ENCODE data around the gene MSRB1.

MSRB1 gene

DNA sequence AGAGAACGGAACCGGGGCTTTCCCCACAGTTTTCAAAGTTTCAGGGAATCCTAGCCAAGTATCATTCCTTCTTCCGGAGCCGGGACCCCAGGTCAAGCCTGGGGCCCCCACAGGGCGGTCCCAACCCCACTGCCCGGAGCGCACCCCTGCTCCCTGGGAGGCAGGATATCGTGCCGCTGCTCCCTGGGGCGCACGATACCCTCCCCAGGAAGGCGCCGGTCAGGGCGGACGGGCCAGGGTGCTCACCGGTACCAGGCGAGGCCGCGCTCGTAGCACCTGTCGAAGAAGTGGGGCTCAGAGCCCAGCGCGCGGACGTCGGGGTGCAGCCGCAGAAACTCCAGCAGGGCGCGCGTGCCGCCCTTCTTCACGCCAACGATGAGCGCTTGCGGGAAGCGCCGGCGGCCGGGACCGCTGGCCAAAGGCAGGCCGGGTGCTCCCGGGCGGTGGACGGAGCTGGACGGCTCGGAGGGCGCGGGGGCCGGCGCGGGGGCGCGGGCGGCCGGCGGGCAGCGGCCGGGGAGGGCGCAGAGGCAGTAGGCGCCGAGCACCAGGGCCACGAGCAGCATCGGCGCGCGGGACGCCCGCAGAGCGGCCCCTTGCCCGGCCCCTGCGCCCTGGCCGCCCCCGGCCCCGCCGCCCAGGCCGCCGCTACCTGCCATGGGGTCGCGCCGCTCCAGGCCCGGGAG lies 25.2 kb downstream of the MSRB1 start:
- ATAC-seq (replicated peaks) (no peak), DNase-seq (no peak)
- Mint-ChIP-seq H3K27ac (no peak overlapping the region), H3K4me3 (no peak overlapping the region), H3K9me3 (no peaks in the 10 kb centered on the region), H3K36me3 (ENCODE audit: insufficient read depth) (no peaks in the 10 kb centered on the region), H3K27me3 (peaks cover 57 to 78% of the 10 kb centered on the region in 2 donors), H3K4me1 (ENCODE audit: low read depth in 2 of 2) (no peaks in the 10 kb centered on the region)

DNA sequence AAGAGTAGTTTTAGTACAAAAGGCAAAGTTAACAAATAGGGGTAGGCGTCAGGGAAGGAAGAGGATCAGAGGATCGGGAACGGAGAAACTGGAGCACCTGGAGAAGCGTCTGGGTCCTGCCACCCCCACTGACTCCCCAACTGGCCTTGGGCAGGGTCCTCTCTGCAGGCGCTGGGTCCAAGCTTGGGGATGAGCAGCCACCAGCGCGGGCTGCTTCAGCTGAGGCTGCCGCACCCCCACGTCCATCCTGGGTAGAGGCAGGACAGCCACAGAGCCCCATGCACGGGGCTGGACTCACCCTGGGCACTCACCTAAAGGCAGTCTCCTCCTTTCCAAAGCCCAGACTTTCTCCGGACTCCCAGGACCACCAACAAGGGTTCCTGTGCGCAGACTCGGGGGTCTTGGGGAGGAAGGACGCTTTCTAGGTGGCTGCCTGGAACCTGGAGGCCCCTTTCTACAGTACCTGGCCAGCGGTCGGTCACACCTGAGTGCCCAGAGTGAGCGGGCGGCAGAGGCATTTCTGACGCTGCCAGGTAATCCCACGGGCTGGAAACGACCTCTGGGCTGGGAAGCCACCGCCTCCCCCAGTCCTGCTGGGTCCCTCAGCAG lies 25.8 kb downstream of the MSRB1 start:
- Mint-ChIP-seq H3K9me3 (no peaks in the 10 kb centered on the region), H3K27me3 (peaks cover 50 to 75% of the 10 kb centered on the region in 2 donors), H3K4me3 (no peak overlapping the region), H3K27ac (no peak overlapping the region), H3K4me1 (ENCODE audit: low read depth in 2 of 2) (no peaks in the 10 kb centered on the region), H3K36me3 (ENCODE audit: insufficient read depth) (no peaks in the 10 kb centered on the region)
- ATAC-seq (replicated peaks) (no peak), DNase-seq (no peak)

DNA sequence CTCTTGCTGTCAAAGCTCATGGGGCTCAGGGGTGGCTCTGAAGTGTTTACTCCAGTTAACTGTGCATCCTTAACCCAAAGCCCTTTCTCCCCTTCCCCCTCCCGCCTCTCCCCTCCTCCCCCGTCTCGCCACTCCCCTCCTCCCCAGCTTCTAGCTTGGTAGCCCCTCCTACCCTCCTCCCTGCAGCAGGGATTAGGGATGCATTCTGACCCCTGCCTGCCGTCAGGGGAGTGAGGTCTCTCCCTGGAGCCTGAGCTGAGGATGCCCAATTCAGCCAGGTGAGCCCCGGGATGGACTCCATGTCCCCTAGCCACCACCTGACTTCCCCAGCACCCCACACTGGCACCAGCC lies 26.4 kb downstream of the MSRB1 start:
- no peak overlapping the region for H3K27ac Mint-ChIP-seq
- H3K4me3 Mint-ChIP-seq = no peak overlapping the region
- ATAC-seq (replicated peaks) = no peak
- no peaks in the 10 kb centered on the region for H3K4me1 Mint-ChIP-seq (ENCODE audit: low read depth in 2 of 2)
- no peaks in the 10 kb centered on the region for H3K36me3 Mint-ChIP-seq (ENCODE audit: insufficient read depth)
- peaks cover 47 to 70% of the 10 kb centered on the region in 2 donors for H3K27me3 Mint-ChIP-seq
- H3K9me3 Mint-ChIP-seq = no peaks in the 10 kb centered on the region
- DNase-seq = no peak

GRCh38 chr16:1915732-1916639 lies 27.0 kb downstream of the MSRB1 start:
- Mint-ChIP-seq H3K9me3 (no peaks in the 10 kb centered on the region), H3K27ac (no peak overlapping the region), H3K4me1 (ENCODE audit: low read depth in 2 of 2) (no peaks in the 10 kb centered on the region), H3K36me3 (ENCODE audit: insufficient read depth) (no peaks in the 10 kb centered on the region), H3K27me3 (peaks cover 41 to 64% of the 10 kb centered on the region in 2 donors), H3K4me3 (no peak overlapping the region)
- ATAC-seq (replicated peaks) = no peak
- DNase-seq = no peak

DNA sequence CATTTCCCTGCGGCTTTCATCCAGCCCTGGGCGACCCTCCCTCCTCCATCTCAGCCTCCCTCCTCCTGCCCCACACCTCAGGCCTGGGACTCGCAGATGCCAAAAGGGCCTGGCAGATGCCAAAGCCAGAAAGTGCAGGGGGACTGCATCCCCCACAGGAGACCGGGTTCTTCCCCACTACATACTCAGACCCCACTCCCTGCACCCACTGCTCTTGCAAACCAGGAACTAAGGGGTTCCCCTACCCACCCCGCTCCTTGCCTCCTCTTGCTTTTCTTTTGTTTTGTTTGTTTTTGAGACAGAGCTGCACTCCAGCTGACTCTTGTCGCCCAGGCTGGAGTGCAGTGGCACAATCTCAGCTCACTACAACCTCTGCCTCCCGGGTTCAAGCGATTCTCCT lies 28.0 kb downstream of the MSRB1 start:
- ATAC-seq (replicated peaks) (no peak), DNase-seq (no peak)
- Mint-ChIP-seq H3K4me3 (no peak overlapping the region), H3K27me3 (peaks cover 31 to 54% of the 10 kb centered on the region in 2 donors), H3K9me3 (no peaks in the 10 kb centered on the region), H3K27ac (no peak overlapping the region), H3K4me1 (ENCODE audit: low read depth in 2 of 2) (no peaks in the 10 kb centered on the region), H3K36me3 (ENCODE audit: insufficient read depth) (no peaks in the 10 kb centered on the region)

DNA sequence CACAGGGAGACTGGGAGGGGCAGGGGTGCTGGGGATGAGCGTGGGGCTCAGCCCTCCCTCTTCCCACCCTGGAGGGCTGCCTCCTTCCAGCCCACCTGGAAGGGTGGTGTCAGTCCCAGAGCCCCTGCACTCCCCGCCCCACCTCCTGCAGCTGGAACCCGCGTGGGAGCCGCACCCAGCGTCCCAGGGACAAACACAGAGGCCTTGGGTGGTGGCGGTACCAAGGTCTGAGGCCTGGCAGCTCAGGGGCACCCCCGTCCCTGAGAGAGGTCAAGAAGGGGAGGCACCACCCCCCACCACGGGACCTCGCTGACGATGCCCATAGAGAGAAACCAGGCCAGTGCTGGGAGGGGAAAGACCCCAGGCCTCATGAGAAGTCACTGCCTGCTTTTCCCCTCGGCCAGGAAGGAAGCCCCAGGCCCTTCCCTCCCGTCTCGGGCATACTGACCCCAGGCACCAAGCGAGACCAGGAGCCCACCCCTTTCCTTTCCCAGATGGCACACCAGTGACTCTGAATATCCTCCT lies 28.9 kb downstream of the MSRB1 start:
- Mint-ChIP-seq H3K36me3 (ENCODE audit: insufficient read depth) (no peaks in the 10 kb centered on the region), H3K4me3 (no peak overlapping the region), H3K9me3 (no peaks in the 10 kb centered on the region), H3K4me1 (ENCODE audit: low read depth in 2 of 2) (no peaks in the 10 kb centered on the region), H3K27me3 (peaks cover 26 to 53% of the 10 kb centered on the region in 2 donors), H3K27ac (no peak overlapping the region)
- DNase-seq (no peak), ATAC-seq (replicated peaks) (no peak)

GRCh38 chr16:1913327-1914083 lies 29.5 kb downstream of the MSRB1 start:
- no peaks in the 10 kb centered on the region for H3K4me1 Mint-ChIP-seq (ENCODE audit: low read depth in 2 of 2)
- H3K9me3 Mint-ChIP-seq = no peaks in the 10 kb centered on the region
- no peak overlapping the region for H3K4me3 Mint-ChIP-seq
- peaks cover 31 to 53% of the 10 kb centered on the region in 2 donors for H3K27me3 Mint-ChIP-seq
- H3K36me3 Mint-ChIP-seq (ENCODE audit: insufficient read depth) = no peaks in the 10 kb centered on the region
- H3K27ac Mint-ChIP-seq = no peak overlapping the region
- no peak for DNase-seq
- ATAC-seq (replicated peaks) = no peak

- no peaks in the 10 kb centered on the region for H3K36me3 Mint-ChIP-seq (ENCODE audit: insufficient read depth)
- ATAC-seq (replicated peaks) = no peak
- peaks cover 31 to 55% of the 10 kb centered on the region in 2 donors for H3K27me3 Mint-ChIP-seq
- no peak for DNase-seq
- no peaks in the 10 kb centered on the region for H3K9me3 Mint-ChIP-seq
- H3K4me1 Mint-ChIP-seq (ENCODE audit: low read depth in 2 of 2) = no peaks in the 10 kb centered on the region
- no peak overlapping the region for H3K27ac Mint-ChIP-seq
- no peak overlapping the region for H3K4me3 Mint-ChIP-seq
Measured at GRCh38 chr16:1912215-1912543, 30.8 kb downstream of the MSRB1 start.

DNA sequence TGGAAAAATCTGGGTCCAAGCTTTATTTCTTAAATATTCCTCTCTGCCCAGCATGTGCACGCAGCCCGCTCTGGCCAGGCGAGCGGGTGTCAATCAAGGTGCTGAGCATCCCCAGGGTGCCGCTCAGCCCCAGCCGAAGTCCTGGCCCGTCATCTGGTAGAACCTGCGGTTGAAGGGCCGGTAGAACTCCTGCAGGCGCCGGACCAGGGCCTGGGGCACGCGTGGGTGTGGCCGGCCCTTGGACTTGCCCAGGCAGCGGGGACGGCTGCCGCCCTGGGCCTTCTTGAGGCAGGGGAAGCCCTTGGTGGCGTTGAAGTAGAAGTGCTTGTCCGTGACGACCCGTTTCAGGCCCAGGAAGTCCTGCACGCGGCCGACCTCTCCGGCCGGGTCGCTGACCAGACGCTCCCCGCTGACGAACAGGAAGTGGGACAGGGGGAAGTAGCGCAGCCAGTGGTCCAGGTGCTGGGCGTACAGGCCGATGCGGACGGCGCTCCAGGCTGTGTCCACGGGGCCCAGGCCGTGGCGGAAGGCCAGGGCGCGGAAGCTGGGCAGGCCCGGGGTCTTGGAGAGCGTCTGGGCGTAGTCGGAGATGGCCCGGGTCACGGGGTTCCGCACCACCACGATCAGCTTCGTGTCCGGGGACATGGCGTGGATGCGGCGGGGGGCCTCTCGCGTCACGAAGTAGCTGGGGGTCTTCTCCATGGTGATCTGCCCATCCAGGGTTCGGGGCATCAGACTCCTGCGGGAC lies 31.4 kb downstream of the MSRB1 start:
- H3K9me3 Mint-ChIP-seq = no peaks in the 10 kb centered on the region
- peaks cover 26 to 55% of the 10 kb centered on the region in 2 donors for H3K27me3 Mint-ChIP-seq

GRCh38 chr16:1909561-1910231 lies 33.3 kb downstream of the MSRB1 start:
- no peaks in the 10 kb centered on the region for H3K36me3 Mint-ChIP-seq (ENCODE audit: insufficient read depth)
- no peaks in the 10 kb centered on the region for H3K4me1 Mint-ChIP-seq (ENCODE audit: low read depth in 2 of 2)
- no peak overlapping the region for H3K4me3 Mint-ChIP-seq
- H3K27ac Mint-ChIP-seq = no peak overlapping the region
- H3K9me3 Mint-ChIP-seq = no peaks in the 10 kb centered on the region
- H3K27me3 Mint-ChIP-seq = peaks cover 7 to 49% of the 10 kb centered on the region in 2 donors
- ATAC-seq (replicated peaks) = no peak
- DNase-seq = no peak

More for the DNA sequence above, 31.4 kb downstream of the MSRB1 start:
- H3K36me3 Mint-ChIP-seq (ENCODE audit: insufficient read depth) = no peaks in the 10 kb centered on the region
- no peak overlapping the region for H3K27ac Mint-ChIP-seq
- no peak for DNase-seq
- H3K4me1 Mint-ChIP-seq (ENCODE audit: low read depth in 2 of 2) = no peaks in the 10 kb centered on the region
- no peak for ATAC-seq (replicated peaks)
- H3K4me3 Mint-ChIP-seq = no peak overlapping the region

- DNase-seq (no peak), ATAC-seq (replicated peaks) (no peak)
- no peaks in the 10 kb centered on the region for H3K9me3 Mint-ChIP-seq
- no peaks in the 10 kb centered on the region for H3K36me3 Mint-ChIP-seq (ENCODE audit: insufficient read depth)
- no peak overlapping the region for H3K27ac Mint-ChIP-seq
- H3K4me3 Mint-ChIP-seq = no peak overlapping the region
- peaks cover 7 to 49% of the 10 kb centered on the region in 2 donors for H3K27me3 Mint-ChIP-seq
- H3K4me1 Mint-ChIP-seq (ENCODE audit: low read depth in 2 of 2) = no peaks in the 10 kb centered on the region
Measured at GRCh38 chr16:1908983-1909382, 34.0 kb downstream of the MSRB1 start.

DNA sequence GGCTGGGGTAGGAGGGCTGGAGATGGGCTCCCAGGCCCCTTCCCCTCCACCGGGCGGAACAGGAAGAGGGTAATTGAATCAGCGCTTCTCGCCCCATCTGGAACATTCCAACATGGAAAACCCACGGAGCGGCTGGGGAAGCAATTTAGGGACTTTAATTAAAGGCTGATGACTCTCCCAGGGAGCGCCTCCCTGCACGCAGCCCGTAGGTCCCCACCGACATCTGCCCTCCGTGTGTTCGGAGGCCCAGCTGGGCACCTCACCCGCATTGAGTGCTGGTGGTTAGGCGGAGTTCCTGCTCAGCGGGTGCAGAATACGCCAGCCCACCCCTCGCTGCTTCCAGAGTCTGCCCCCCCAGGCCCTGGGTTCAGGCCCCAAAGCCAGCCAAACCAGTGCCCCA lies 34.8 kb downstream of the MSRB1 start:
- Mint-ChIP-seq H3K4me1 (ENCODE audit: low read depth in 2 of 2) (no peaks in the 10 kb centered on the region), H3K36me3 (ENCODE audit: insufficient read depth) (no peaks in the 10 kb centered on the region), H3K4me3 (no peak overlapping the region), H3K27me3 (peaks cover 7 to 52% of the 10 kb centered on the region in 2 donors), H3K9me3 (no peaks in the 10 kb centered on the region), H3K27ac (no peak overlapping the region)
- ATAC-seq (replicated peaks) (no peak), DNase-seq (no peak)

All from effector memory CD8-positive, alpha-beta T cell (primary cell).